Activated gamma-delta T cell treated with anti-CD3 and anti-CD28 coated beads, Interleukin-2, amount 50 U/mL, for 16 hours (primary cell): ENCODE data around the gene ANKH.

ENCODE experiments used
- DNase-seq: peaks from one replicate; pipeline ENCODE4 v3.0.0-alpha.2; 2020; ENCODE audit warnings: low read depth

Gene ANKH

GRCh38 chr5:14713476-14714390 lies 157.8 kb downstream of the ANKH start:
- no peak for DNase-seq

GRCh38 chr5:14712666-14713065 lies 158.9 kb downstream of the ANKH start:
- DNase-seq = no peak

- no peak for DNase-seq
Measured at GRCh38 chr5:14712131-14712530, 159.4 kb downstream of the ANKH start.

DNA sequence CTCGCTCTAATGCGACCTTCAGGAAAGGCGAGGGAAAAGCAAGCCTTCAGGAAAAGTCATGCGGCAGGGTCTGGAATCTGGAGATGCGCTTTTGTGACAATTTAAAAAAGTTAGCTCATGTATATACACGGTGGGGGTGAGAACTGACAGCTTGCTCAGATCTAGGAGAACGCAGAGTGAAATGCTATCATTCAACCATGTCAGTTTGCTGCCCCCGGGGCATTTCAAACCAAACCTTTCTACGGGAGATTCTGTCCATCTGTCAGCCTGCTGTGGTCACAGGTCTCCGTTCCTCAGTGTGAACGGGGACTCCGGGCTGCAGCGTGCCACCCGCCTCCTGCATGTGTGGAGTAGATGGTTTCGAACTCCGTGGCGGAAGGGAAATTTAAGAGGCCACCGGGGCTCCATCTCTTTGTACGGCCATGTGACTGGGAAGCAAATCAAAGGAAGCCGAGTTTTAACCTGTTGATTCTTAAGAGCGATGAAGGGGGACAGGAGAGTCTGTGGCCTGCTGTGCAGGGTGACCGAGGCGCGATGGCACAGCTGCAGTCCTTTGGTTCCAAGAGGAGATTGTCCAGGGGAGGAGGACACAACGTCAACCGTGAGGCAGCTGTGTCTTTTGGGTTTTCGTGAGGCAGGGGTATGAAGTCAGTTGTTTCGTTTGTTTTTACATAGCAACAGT lies 161.1 kb downstream of the ANKH start:
- no peak for DNase-seq

DNA sequence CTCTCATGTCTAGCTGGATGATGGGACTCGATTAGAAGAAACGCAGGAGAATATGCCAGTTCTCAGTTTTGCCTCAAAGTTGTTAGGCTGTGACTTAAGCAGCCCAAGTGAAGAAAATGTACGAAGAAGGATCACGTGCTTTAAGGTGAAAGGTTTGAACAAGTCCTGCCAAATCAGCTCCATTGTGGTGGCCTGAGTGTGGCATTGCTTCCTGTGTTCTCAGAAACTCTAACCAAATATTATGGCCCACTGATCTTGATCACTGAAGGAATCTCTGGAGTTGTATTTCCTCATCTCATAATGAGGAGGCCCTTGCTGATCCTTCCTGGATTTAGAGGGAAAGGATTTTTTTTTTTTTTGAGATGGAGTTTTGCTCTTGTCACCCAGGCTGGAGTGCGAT lies 163.0 kb downstream of the ANKH start:
- no peak for DNase-seq

- DNase-seq = no peak
Measured at GRCh38 chr5:14707811-14708390, 163.7 kb downstream of the ANKH start.

DNA sequence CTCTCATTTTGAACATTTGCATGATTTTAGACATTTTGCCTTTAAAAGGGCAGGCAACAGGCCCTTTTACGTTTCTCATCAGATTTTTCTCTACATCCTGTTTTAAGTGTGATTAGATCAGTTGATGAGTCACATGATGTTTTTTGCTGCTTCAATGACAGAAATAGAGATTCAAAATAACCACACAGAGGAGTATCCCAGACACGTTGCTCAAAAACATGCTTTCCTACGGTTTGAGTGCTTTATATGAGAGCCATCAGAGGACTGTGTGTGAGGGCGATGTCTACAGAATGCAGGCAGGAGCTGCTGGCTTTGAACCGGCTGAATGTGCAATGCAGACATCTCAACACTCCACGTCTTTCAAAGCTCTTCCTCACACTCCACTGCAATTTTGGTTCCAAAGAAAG lies 165.0 kb downstream of the ANKH start:
- no peak for DNase-seq

DNA sequence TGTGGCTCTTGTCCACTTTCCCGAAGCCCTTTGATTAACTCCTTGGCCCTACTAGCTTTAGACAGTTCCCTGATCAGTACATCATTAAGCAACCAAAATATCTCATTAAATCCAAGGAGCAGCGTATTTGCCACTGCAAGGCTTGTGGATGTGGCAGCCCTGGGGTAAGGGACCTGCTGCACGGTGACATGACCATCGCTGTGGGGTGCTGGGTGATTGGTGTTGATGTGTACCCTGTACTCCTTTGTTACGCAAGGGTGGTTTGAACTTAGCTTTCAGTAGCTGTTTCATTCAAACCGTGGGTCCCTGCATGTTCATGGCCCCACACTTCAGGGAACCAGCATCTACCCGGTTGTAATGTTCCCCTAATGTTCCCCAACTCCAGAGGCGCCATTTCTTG lies 166.0 kb downstream of the ANKH start:
- DNase-seq = no peak

DNA sequence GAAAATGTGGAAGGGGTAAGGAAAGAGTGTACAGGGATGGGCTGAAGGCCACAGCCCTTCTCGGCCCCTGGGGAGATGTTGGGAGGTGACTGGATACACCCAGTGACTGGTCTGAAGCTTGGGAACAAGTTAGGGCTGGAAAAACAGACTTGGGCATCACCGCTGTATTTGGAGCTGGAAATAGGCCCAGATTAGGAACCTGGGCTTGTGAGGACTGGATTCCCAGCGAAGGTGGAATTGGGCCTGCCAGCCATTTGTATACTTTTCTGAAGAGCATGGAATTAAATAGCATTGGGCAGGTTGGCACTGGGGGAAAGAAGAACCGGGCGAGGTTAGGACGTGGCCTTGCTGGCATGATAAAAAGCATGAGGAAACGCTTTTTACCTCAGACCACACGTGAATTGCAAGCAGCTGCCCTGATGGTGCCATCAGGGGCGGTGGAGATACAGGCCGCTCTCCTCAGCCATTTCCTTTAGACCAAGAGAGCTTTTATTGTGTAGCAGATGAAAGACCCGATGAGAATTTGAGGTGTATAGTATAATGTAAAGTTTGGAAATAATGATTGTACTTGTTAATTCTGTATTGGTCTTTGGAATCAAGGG lies 169.2 kb downstream of the ANKH start:
- no peak for DNase-seq

GRCh38 chr5:14701556-14701955 lies 170.0 kb downstream of the ANKH start:
- DNase-seq = no peak

- DNase-seq = no peak
Measured at GRCh38 chr5:14700478-14701436, 170.8 kb downstream of the ANKH start.

DNA sequence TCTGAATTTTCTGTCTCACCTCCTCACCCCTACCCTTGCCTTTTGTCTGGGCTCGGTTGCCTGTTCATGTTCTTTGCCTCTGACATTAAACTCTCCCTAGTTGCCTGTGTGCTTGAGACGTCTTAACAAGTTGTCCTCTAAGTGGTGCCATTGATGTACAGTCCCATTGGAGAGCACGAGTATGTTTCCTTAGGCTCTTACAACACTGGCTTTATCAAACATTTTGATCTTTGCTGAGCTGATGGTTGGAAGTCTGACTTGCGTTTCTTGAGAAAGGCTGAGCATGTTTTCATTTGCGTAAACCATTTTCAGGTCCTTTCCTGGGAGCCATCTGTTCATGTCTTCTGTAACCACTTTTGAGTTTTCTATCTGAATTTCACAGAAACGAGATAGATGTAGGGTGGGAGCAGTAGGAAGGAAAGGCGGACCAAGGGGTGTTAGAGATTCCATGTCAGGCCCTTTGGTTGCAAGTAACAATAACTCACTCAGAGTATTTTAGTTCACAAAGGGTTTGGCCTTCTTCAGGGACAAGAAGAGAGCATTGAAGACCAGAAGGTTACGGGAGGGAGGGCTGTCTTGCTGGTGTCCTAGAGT lies 171.7 kb downstream of the ANKH start:
- no peak for DNase-seq

- DNase-seq = no peak
Measured at GRCh38 chr5:14699159-14699558, 172.4 kb downstream of the ANKH start.

DNA sequence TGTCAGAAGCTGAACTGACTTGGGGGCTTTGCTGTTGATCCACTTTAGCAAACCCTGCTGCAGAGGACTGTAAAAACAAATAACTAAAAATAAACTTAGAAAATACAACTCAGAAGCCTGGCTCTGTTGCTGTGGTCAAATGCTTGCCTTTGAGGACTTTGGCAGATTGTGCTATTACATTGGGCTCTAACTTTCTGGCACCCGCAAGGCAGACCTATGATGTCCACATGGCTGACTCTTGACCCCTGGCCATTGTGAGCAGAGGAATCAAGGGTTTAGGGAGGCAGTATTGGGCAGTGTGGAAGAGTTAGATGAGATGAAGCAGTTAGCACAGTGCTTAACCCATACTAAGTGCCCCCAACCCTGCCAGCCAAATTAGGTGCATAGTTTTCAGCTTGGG lies 173.1 kb downstream of the ANKH start:
- no peak for DNase-seq

DNA sequence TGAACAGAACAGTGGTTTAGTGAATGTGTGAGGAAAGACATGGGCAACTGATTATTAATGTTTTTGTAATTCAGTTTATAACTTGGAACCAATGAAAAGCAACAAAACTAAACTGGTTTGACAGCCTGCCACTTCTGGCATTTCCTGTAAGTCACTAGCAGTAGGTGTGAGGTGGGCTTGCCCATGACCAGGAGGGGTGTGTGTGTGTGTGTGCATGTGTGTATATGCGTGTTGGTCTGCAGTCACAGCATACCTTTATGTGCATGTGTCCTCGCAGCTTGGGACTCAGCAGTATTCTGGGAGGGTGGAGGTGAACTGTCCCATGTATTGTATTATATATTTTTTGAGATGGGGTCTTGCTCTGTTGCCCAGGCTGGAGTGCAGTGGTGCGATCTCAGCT lies 174.7 kb downstream of the ANKH start:
- no peak for DNase-seq

GRCh38 chr5:14696057-14696456 lies 175.5 kb downstream of the ANKH start:
- DNase-seq = no peak

GRCh38 chr5:14695152-14695551 lies 176.4 kb downstream of the ANKH start:
- no peak for DNase-seq

DNA sequence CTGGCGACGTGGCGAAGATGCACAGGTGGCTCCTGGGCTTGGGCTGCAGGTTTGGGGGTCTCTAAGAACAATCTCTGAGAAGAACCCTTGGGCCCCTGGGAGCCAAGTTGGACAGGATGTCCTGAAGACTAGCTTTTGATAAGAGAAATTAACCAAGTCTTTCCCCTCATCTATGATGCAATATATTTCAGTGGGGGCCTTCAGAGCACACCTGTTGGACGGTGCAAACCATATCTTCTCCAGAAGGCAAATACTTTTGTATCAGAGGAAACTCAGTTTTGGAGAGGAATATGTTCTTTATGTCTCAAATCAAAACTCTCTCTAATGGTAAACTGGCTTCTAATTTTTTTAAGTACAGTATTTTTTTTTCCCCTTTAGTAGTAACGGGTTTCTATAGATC lies 178.5 kb downstream of the ANKH start:
- no peak for DNase-seq

GRCh38 chr5:14687023-14687665 lies 184.4 kb downstream of the ANKH start:
- DNase-seq = no peak

GRCh38 chr5:14686517-14686916 lies 185.1 kb downstream of the ANKH start:
- DNase-seq = no peak

DNA sequence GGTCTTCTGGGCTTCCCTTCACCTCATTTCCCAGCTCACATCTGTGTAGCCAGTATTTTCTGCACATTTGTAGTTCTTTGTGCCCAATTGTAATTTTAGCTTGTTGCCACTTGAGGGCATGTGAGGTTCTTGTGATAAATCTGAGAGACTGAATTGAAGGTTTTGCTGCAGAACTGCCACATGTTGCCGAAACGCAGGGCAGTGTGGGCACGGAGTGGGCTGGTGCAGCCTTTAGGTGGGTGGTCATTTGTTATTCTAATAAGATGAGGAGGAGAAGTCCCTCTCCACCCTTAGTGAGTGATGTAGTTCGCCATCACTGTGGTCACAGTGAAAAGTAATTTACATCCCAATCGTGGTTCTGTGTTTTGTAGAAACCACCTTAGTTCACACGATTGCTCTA lies 185.8 kb downstream of the ANKH start:
- no peak for DNase-seq
